Neural cell (in vitro differentiated cells): Measurements from ENCODE around the gene ZNF385C. TPM values are rescaled to one million over a fixed set of nuclear protein-coding genes. Genes with fewer than 3 reads are reported as not detected.

ENCODE experiments used
- H2AFZ ChIP-seq: fragments of 200-600, 300-800 bp; sonication (generic), shearing (Covaris generic); 2 replicates; pipeline ENCODE4 v1.6.0; 2014; ENCODE audit warnings: low read depth, mild to moderate bottlenecking, antibody characterized with exemption, low read length, moderate library complexity
- H3F3A ChIP-seq: fragments of 200-600 bp; shearing (Covaris generic); 2 replicates; pipeline ENCODE4 v1.6.1; 2016; ENCODE audit warnings: mild to moderate bottlenecking, moderate library complexity, mixed read lengths, antibody characterized with exemption, low read length; ENCODE audit not compliant: insufficient read depth, poor library complexity, severe bottlenecking
- H3K27ac ChIP-seq: fragments of 200-600, 300-800 bp; sonication (generic), shearing (Covaris generic); 2 replicates; pipeline ENCODE4 v1.5.1; 2014; ENCODE audit warnings: mild to moderate bottlenecking, low read length, moderate library complexity
- H3K27me3 ChIP-seq: fragments of 300-800, 200-600 bp; sonication (generic), shearing (Covaris generic); 2 replicates; pipeline ENCODE4 v1.6.0; 2014; ENCODE audit warnings: mild to moderate bottlenecking, low read depth, low read length, moderate library complexity; ENCODE audit not compliant: insufficient read depth
- H3K36me3 ChIP-seq: fragments of 300-800, 200-600 bp; sonication (generic), shearing (Covaris generic); 2 replicates; pipeline ENCODE4 v1.5.1; 2014; ENCODE audit warnings: mild to moderate bottlenecking, antibody characterized with exemption, low read length, moderate library complexity; ENCODE audit not compliant: insufficient read depth
- H3K4me2 ChIP-seq: fragments of 300-800, 200-600 bp; sonication (generic), shearing (Covaris generic); 2 replicates; pipeline ENCODE4 v1.6.0; 2014; ENCODE audit warnings: mild to moderate bottlenecking, low read length
- H3K4me3 ChIP-seq: fragments of 300-800, 200-600 bp; sonication (generic), shearing (Covaris generic); 2 replicates; pipeline ENCODE4 v1.5.1; 2014; ENCODE audit warnings: mild to moderate bottlenecking, low read length, moderate library complexity
- H3K79me2 ChIP-seq: fragments of 200-600 bp; shearing (Covaris generic); replicated peaks from 2 replicates; pipeline ENCODE4 v1.6.0; 2014; ENCODE audit warnings: mild to moderate bottlenecking, low read length, moderate library complexity; ENCODE audit not compliant: insufficient read depth
- H3K9ac ChIP-seq: fragments of 300-800, 200-600 bp; sonication (generic), shearing (Covaris generic); 2 replicates; pipeline ENCODE4 v1.6.1; 2016; ENCODE audit warnings: mild to moderate bottlenecking, low read length, mixed read lengths
- H3K9me2 ChIP-seq: fragments of 200-600 bp; shearing (Covaris generic); 2 replicates; pipeline ENCODE4 v1.6.1; 2016; ENCODE audit warnings: mild to moderate bottlenecking, low read length, mixed read lengths; ENCODE audit not compliant: insufficient read depth
- H3K9me3 ChIP-seq: fragments of 200-600, 300-800 bp; sonication (generic), shearing (Covaris generic); 2 replicates; pipeline ENCODE4 v1.6.1; 2016; ENCODE audit warnings: mild to moderate bottlenecking, mixed run types, low read length, moderate library complexity, mixed read lengths
- H4K20me1 ChIP-seq: fragments of 200-600 bp; shearing (Covaris generic); 2 replicates; pipeline ENCODE4 v1.6.1; 2016; ENCODE audit warnings: mild to moderate bottlenecking, mixed run types; ENCODE audit not compliant: insufficient read depth
- EP300 ChIP-seq: fragments of 450-650 bp; conservative IDR thresholded peaks from 2 replicates; pipeline ENCODE4 v1.6.1; 2014; ENCODE audit warnings: antibody characterized with exemption, mild to moderate bottlenecking, moderate library complexity; ENCODE audit not compliant: poor library complexity, severe bottlenecking
- EZH2 ChIP-seq: fragments of 200-600, 300-800 bp; shearing (Covaris generic), sonication (generic); IDR thresholded peaks from 2 replicates; pipeline ENCODE4 v1.6.1; 2014; ENCODE audit warnings: antibody characterized with exemption, low read length, borderline replicate concordance, mild to moderate bottlenecking; ENCODE audit not compliant: insufficient read depth, poor library complexity, severe bottlenecking
- MXI1 ChIP-seq: fragments of 450-650 bp; conservative IDR thresholded peaks from 2 replicates; pipeline ENCODE4 v1.6.1; 2014; ENCODE audit warnings: antibody characterized with exemption, mild to moderate bottlenecking; ENCODE audit not compliant: poor library complexity, severe bottlenecking
- POLR2AphosphoS5 ChIP-seq: IDR thresholded peaks from 2 replicates; pipeline ENCODE4 v1.6.1; 2012
- RAD21 ChIP-seq: fragments of 450-650 bp; conservative IDR thresholded peaks from 2 replicates; pipeline ENCODE4 v1.6.1; 2014; ENCODE audit warnings: antibody characterized with exemption, mild to moderate bottlenecking, moderate library complexity
- SMC3 ChIP-seq: fragments of 450-650 bp; conservative IDR thresholded peaks from 2 replicates; pipeline ENCODE4 v1.6.1; 2014; ENCODE audit warnings: antibody characterized with exemption, mild to moderate bottlenecking, moderate library complexity; ENCODE audit not compliant: poor library complexity
- TAF1 ChIP-seq: IDR thresholded peaks from 2 replicates; pipeline ENCODE4 v1.6.1; 2012; ENCODE audit warnings: low read depth
- polyA plus RNA-seq: library from polyadenylated mRNA; depleted of rRNA; stranded (reverse); fragments of >200 nt; gene quantifications from 2 replicates; pipeline ENCODE4 v1.2.3, GENCODE V29; 2014
- TF ChIP-seq, protein P1 (sequence below): fragments of 450-650 bp; IDR thresholded peaks from 2 replicates; pipeline ENCODE4 v1.5.1; 2014; ENCODE audit warnings: antibody characterized with exemption, mild to moderate bottlenecking, moderate library complexity; ENCODE audit not compliant: poor library complexity, severe bottlenecking
- TF ChIP-seq, protein P2 (sequence below): IDR thresholded peaks from 2 replicates; pipeline ENCODE4 v1.6.1; 2012; ENCODE audit warnings: borderline replicate concordance

The ZNF385C gene
- polyA plus RNA-seq, 1 donor from 2014 or later: 0.69 TPM

DNA sequence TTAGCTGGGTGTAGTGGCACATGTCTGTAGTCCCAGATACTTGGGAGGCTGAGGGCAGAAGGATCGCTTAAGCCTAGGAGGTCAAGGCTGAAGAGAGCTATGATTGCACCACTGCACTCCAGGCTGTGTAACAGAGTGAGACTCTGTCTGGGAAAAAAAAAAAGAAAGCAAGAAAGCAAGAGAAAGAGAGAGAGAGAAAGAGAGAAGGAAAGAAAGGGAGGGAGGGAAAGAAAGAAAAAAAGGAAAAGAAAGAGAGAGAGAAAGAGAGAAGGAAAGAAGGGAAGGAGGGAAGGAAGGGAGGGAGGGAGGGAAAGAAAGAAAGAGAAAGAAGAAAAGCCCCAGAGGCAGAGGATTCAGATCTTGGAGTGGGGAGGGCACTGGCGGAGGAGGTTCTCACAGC is 7.7 kb upstream of the ZNF385C start:
- Histone ChIP-seq H3K9me3 (no peaks in the 10 kb centered on the region), H3K27me3 (no peaks in the 10 kb centered on the region), H2AFZ (no peak overlapping the region), H4K20me1 (no peaks in the 10 kb centered on the region), H3K4me2 (no peak overlapping the region), H3K36me3 (no peaks in the 10 kb centered on the region), H3K9ac (no peak overlapping the region), H3F3A (no peaks in the 10 kb centered on the region), H3K4me3 (no peak overlapping the region), H3K27ac (no peak overlapping the region), H3K79me2 (no peaks in the 10 kb centered on the region), H3K9me2 (no peaks in the 10 kb centered on the region)
- TF ChIP-seq TAF1 (no peak), RAD21 (no peak), SMC3 (no peak), POLR2AphosphoS5 (no peak), EP300 (no peak), MXI1 (no peak), EZH2 (no peak)
- TF ChIP-seq, protein P1, sequence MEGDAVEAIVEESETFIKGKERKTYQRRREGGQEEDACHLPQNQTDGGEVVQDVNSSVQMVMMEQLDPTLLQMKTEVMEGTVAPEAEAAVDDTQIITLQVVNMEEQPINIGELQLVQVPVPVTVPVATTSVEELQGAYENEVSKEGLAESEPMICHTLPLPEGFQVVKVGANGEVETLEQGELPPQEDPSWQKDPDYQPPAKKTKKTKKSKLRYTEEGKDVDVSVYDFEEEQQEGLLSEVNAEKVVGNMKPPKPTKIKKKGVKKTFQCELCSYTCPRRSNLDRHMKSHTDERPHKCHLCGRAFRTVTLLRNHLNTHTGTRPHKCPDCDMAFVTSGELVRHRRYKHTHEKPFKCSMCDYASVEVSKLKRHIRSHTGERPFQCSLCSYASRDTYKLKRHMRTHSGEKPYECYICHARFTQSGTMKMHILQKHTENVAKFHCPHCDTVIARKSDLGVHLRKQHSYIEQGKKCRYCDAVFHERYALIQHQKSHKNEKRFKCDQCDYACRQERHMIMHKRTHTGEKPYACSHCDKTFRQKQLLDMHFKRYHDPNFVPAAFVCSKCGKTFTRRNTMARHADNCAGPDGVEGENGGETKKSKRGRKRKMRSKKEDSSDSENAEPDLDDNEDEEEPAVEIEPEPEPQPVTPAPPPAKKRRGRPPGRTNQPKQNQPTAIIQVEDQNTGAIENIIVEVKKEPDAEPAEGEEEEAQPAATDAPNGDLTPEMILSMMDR: no peak
- TF ChIP-seq, protein P2, sequence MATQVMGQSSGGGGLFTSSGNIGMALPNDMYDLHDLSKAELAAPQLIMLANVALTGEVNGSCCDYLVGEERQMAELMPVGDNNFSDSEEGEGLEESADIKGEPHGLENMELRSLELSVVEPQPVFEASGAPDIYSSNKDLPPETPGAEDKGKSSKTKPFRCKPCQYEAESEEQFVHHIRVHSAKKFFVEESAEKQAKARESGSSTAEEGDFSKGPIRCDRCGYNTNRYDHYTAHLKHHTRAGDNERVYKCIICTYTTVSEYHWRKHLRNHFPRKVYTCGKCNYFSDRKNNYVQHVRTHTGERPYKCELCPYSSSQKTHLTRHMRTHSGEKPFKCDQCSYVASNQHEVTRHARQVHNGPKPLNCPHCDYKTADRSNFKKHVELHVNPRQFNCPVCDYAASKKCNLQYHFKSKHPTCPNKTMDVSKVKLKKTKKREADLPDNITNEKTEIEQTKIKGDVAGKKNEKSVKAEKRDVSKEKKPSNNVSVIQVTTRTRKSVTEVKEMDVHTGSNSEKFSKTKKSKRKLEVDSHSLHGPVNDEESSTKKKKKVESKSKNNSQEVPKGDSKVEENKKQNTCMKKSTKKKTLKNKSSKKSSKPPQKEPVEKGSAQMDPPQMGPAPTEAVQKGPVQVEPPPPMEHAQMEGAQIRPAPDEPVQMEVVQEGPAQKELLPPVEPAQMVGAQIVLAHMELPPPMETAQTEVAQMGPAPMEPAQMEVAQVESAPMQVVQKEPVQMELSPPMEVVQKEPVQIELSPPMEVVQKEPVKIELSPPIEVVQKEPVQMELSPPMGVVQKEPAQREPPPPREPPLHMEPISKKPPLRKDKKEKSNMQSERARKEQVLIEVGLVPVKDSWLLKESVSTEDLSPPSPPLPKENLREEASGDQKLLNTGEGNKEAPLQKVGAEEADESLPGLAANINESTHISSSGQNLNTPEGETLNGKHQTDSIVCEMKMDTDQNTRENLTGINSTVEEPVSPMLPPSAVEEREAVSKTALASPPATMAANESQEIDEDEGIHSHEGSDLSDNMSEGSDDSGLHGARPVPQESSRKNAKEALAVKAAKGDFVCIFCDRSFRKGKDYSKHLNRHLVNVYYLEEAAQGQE: no peak

DNA sequence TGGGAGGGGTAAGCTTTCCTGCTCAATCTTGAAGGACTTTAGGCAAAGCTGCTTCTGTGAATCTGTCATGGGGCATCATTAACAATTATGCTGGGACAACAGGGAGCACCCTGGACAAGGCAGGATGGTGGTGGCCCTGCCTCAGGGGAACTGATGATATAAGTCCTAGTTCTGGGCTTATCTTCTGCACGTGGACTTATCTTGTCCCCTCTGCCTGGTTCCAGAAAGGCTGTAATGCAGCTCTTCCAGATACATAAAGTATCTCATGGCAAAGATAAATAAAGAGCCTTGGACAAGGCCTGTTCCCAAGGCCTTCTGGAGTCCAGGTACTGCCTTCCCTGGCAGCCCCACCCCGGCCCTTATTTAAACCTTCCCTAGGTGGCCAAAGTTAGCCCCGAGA is 6.0 kb upstream of the ZNF385C start:
- Histone ChIP-seq H3K9me3 (no peaks in the 10 kb centered on the region), H3F3A (no peaks in the 10 kb centered on the region), H3K4me2 (no peak overlapping the region), H2AFZ (no peak overlapping the region), H3K9me2 (no peaks in the 10 kb centered on the region), H3K9ac (no peak overlapping the region), H3K4me3 (no peak overlapping the region), H3K27ac (no peak overlapping the region), H3K27me3 (no peaks in the 10 kb centered on the region), H4K20me1 (no peaks in the 10 kb centered on the region), H3K36me3 (no peaks in the 10 kb centered on the region), H3K79me2 (no peaks in the 10 kb centered on the region)
- TF ChIP-seq SMC3 (no peak), MXI1 (no peak), TAF1 (no peak), EZH2 (no peak), RAD21 (no peak), POLR2AphosphoS5 (no peak), EP300 (no peak)
- TF ChIP-seq, protein P1: no peak
- TF ChIP-seq, protein P2: no peak
